ACC112 (cell line): Measurements from ENCODE around the gene ST3GAL6.

Experiments
- H2AFZ ChIP-seq: fragments of 200-600 bp; sonication (generic); one replicate; pipeline ENCODE4 v1.6.0; 2017; ENCODE audit warnings: antibody characterized with exemption, low read length; ENCODE audit not compliant: unreplicated experiment
- H3K27ac ChIP-seq: fragments of 200-600 bp; sonication (generic); 2 replicates; pipeline ENCODE4 v1.5.1; 2014; ENCODE audit warnings: low read depth, mild to moderate bottlenecking, antibody characterized with exemption, low read length, moderate library complexity
- H3K27me3 ChIP-seq: fragments of 200-600 bp; sonication (generic); 2 replicates; pipeline ENCODE4 v1.6.1; 2014; ENCODE audit warnings: mild to moderate bottlenecking, antibody characterized with exemption, low read length, moderate library complexity, mixed read lengths; ENCODE audit not compliant: insufficient read depth
- H3K36me3 ChIP-seq: fragments of 200-600 bp; sonication (generic); 2 replicates; pipeline ENCODE4 v1.6.1; 2016; ENCODE audit warnings: mild to moderate bottlenecking, antibody characterized with exemption, low read length, moderate library complexity, mixed read lengths; ENCODE audit not compliant: insufficient read depth
- H3K4me1 ChIP-seq: fragments of 200-600 bp; sonication (generic); one replicate; pipeline ENCODE4 v1.6.1; 2016; ENCODE audit warnings: low read length, mixed read lengths; ENCODE audit not compliant: insufficient read depth, unreplicated experiment, control insufficient read depth
- H3K4me3 ChIP-seq: fragments of 200-600 bp; sonication (generic); 2 replicates; pipeline ENCODE4 v1.5.1; 2014; ENCODE audit warnings: mild to moderate bottlenecking, low read depth, low read length
- H3K79me2 ChIP-seq: fragments of 200-600 bp; sonication (generic); one replicate; pipeline ENCODE4 v1.6.0; 2016; ENCODE audit warnings: low read length; ENCODE audit not compliant: control insufficient read depth, unreplicated experiment, insufficient read depth

ST3GAL6 gene

DNA sequence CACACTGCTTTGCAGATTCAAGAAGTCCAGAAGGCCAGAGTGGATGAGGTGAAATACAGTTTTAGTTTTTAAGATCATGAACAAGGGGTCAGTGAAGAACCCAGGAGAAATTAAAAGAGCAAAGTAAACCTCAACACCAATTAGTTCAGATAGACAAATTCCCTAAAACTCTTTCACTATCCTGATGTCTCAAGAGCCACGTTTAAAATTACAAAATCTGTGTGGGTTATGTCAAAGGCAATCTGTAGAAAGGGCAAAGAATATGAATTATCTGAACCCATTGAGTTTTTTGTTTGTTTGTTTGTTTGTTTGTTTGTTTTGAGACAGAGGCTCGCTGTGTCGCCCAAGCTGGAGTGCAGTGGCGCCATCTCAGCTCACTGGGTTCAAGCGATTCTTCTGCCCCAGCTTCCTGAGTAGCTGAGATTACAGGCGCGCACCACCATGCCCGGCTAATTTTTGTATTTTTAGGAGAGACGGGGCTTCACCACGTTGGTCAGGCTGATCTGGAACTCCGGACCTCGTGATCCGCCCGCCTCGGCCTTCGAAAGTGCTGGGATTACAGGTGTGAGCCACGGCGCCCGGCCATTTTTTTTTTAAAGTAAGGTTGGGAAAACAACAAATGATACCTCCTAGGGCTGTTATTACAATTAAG lies 32.1 kb upstream of the ST3GAL6 start:
- Histone ChIP-seq H3K36me3 (no peaks in the 10 kb centered on the region), H3K4me3 (no peak overlapping the region), H3K27me3 (no peaks in the 10 kb centered on the region), H3K27ac (peak overlapping the region; percentile 5; the same call in 1 of the 2 replicates), H2AFZ (no peak overlapping the region), H3K4me1 (peaks cover 29% of the 10 kb centered on the region), H3K79me2 (peaks cover 30% of the 10 kb centered on the region)

- H3K27me3 ChIP-seq = no peaks in the 10 kb centered on the region
- no peaks in the 10 kb centered on the region for H3K36me3 ChIP-seq
- H2AFZ ChIP-seq = peak overlapping the region; percentile 89
- peaks cover 24% of the 10 kb centered on the region for H3K4me1 ChIP-seq
- H3K4me3 ChIP-seq = peak overlapping the region; percentile 87
- 0 out of 2 replicates have a peak overlapping the region, but pooled peaks have one; percentile 0 for H3K27ac ChIP-seq
- peaks cover 34% of the 10 kb centered on the region for H3K79me2 ChIP-seq
Observed at GRCh38 chr3:98731720-98732285, 31.3 kb upstream of the ST3GAL6 start.

GRCh38 chr3:98732286-98733052 lies 30.7 kb upstream of the ST3GAL6 start:
- peak overlapping the region; percentile 87 for H3K4me3 ChIP-seq
- peak overlapping the region; percentile 89 for H2AFZ ChIP-seq
- peaks cover 34% of the 10 kb centered on the region for H3K79me2 ChIP-seq
- H3K27ac ChIP-seq = 0 out of 2 replicates have a peak overlapping the region, but pooled peaks have one; percentile 0
- peaks cover 24% of the 10 kb centered on the region for H3K4me1 ChIP-seq
- no peaks in the 10 kb centered on the region for H3K36me3 ChIP-seq
- no peaks in the 10 kb centered on the region for H3K27me3 ChIP-seq

DNA sequence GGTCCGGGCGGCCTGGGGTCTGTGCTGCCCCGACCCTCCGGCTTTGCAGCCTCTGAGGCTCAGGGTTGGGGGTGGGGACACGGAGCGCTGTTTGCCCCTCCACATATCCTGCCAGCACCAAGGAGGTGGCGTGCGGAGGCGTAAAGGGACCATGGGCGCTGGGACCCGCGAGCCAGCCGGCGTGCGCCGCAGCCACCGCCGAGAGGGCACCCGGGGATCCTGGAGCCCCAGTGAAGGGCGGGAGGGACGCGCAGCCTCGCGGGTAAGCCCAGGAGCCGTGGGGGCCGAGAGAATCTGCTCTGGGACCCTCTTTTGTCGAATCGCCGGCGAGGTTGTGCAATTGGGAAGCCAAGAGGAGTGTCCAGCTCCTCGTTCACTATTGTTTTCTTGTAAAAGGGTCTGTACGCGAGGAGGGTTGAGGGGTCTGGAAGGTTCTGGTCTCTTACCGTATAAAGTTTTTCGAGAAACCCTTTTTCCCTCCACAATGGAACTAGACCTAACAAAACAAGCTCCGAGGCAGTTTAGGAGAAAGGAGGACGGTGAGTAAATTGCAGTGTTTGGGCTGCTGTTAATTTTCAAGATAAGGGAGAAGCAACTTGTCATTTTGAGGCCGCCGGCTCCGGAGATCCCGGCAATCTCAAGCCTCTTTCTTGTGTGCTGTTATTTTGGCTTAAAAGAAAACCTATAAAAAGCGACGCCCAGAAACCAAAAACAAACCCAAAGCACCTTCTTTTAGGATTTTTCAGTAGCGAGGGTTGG lies 29.9 kb upstream of the ST3GAL6 start:
- H3K27me3 ChIP-seq = no peaks in the 10 kb centered on the region
- H2AFZ ChIP-seq = peak overlapping the region; percentile 89
- H3K4me3 ChIP-seq = peak overlapping the region; percentile 87
- H3K27ac ChIP-seq = no peak overlapping the region
- H3K36me3 ChIP-seq = no peaks in the 10 kb centered on the region
- H3K79me2 ChIP-seq = peaks cover 34% of the 10 kb centered on the region
- H3K4me1 ChIP-seq = peaks cover 24% of the 10 kb centered on the region

GRCh38 chr3:98733812-98734281 lies 29.3 kb upstream of the ST3GAL6 start:
- H2AFZ ChIP-seq = peak overlapping the region; percentile 89

GRCh38 chr3:98734306-98734705 lies 28.8 kb upstream of the ST3GAL6 start:
- peak overlapping the region; percentile 87 for H3K4me3 ChIP-seq
- no peaks in the 10 kb centered on the region for H3K36me3 ChIP-seq
- H3K27me3 ChIP-seq = no peaks in the 10 kb centered on the region
- H3K4me1 ChIP-seq = peaks cover 26% of the 10 kb centered on the region
- peaks cover 34% of the 10 kb centered on the region for H3K79me2 ChIP-seq
- H2AFZ ChIP-seq = no peak overlapping the region
- no peak overlapping the region for H3K27ac ChIP-seq

More at GRCh38 chr3:98733812-98734281, 29.3 kb upstream of the ST3GAL6 start:
- Histone ChIP-seq H3K36me3 (no peaks in the 10 kb centered on the region), H3K27ac (no peak overlapping the region), H3K4me3 (peak overlapping the region; percentile 87), H3K79me2 (peaks cover 34% of the 10 kb centered on the region), H3K27me3 (no peaks in the 10 kb centered on the region), H3K4me1 (peaks cover 24% of the 10 kb centered on the region)

- H3K4me1 ChIP-seq = peaks cover 31% of the 10 kb centered on the region
- peaks cover 34% of the 10 kb centered on the region for H3K79me2 ChIP-seq
- H3K4me3 ChIP-seq = no peak overlapping the region
- H2AFZ ChIP-seq = no peak overlapping the region
- H3K36me3 ChIP-seq = no peaks in the 10 kb centered on the region
- no peak overlapping the region for H3K27ac ChIP-seq
- no peaks in the 10 kb centered on the region for H3K27me3 ChIP-seq
Observed at GRCh38 chr3:98734735-98735134, 28.4 kb upstream of the ST3GAL6 start.

- peaks cover 30% of the 10 kb centered on the region for H3K4me1 ChIP-seq
- H3K27me3 ChIP-seq = no peaks in the 10 kb centered on the region
- H3K27ac ChIP-seq = no peak overlapping the region
- H3K4me3 ChIP-seq = no peak overlapping the region
- no peaks in the 10 kb centered on the region for H3K36me3 ChIP-seq
- peaks cover 34% of the 10 kb centered on the region for H3K79me2 ChIP-seq
- H2AFZ ChIP-seq = no peak overlapping the region
Observed at GRCh38 chr3:98735296-98735695, 27.8 kb upstream of the ST3GAL6 start.

GRCh38 chr3:98735761-98736269 lies 27.3 kb upstream of the ST3GAL6 start:
- Histone ChIP-seq H3K4me3 (no peak overlapping the region), H3K27ac (no peak overlapping the region), H3K36me3 (no peaks in the 10 kb centered on the region), H3K27me3 (no peaks in the 10 kb centered on the region), H2AFZ (no peak overlapping the region), H3K4me1 (peaks cover 31% of the 10 kb centered on the region), H3K79me2 (peaks cover 34% of the 10 kb centered on the region)

GRCh38 chr3:98737301-98737700 lies 25.8 kb upstream of the ST3GAL6 start:
- H3K4me3 ChIP-seq = no peak overlapping the region
- no peak overlapping the region for H2AFZ ChIP-seq
- peaks cover 40% of the 10 kb centered on the region for H3K79me2 ChIP-seq
- H3K27me3 ChIP-seq = no peaks in the 10 kb centered on the region
- no peak overlapping the region for H3K27ac ChIP-seq
- no peaks in the 10 kb centered on the region for H3K36me3 ChIP-seq
- H3K4me1 ChIP-seq = peaks cover 45% of the 10 kb centered on the region
